ENCODE measurements around the gene TEAD1.

DNA sequence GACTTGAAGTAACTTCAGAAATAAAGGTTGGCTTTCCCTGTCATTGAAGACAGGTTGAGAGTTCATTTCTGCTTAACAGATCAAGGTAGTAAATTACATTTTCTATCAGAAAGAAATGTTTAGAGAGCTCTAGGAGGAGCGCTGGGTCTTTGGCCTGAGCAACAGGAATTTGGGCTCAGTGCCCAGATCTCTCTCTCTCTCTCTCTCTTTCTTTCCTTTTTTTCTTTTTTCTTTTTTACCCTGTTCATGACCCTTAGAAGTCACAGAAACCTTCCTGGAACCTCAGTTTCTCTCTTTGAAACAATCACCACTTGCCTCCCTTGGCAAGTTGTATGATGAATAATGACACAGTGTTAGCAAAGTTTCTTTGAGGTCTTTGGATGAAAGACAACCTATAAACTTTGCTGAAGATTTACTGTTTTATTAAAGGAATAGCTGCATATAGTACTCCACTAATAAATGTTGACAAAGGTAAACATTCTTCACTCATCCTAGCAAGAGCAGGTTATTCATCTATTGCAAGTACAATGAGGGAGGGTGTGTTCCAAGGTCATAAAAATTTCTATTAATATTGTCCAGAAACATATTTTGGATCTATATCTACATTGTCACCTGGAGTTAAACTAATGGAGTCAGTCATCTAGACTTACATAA lies 299.4 kb downstream of the TEAD1 start:
- TF ChIP-seq, protein P1, sequence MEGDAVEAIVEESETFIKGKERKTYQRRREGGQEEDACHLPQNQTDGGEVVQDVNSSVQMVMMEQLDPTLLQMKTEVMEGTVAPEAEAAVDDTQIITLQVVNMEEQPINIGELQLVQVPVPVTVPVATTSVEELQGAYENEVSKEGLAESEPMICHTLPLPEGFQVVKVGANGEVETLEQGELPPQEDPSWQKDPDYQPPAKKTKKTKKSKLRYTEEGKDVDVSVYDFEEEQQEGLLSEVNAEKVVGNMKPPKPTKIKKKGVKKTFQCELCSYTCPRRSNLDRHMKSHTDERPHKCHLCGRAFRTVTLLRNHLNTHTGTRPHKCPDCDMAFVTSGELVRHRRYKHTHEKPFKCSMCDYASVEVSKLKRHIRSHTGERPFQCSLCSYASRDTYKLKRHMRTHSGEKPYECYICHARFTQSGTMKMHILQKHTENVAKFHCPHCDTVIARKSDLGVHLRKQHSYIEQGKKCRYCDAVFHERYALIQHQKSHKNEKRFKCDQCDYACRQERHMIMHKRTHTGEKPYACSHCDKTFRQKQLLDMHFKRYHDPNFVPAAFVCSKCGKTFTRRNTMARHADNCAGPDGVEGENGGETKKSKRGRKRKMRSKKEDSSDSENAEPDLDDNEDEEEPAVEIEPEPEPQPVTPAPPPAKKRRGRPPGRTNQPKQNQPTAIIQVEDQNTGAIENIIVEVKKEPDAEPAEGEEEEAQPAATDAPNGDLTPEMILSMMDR (IDR thresholded peaks at IDR 0.05; ENCODE audit: insufficient read depth, low read length): no peak
- no peak for TF ChIP-seq SPI1 (IDR thresholded peaks at IDR 0.05; ENCODE audit: borderline replicate concordance, low read depth)
- TF ChIP-seq POLR2AphosphoS5 (IDR thresholded peaks at IDR 0.05; ENCODE audit: low read depth): no peak
- TF ChIP-seq, protein P2, sequence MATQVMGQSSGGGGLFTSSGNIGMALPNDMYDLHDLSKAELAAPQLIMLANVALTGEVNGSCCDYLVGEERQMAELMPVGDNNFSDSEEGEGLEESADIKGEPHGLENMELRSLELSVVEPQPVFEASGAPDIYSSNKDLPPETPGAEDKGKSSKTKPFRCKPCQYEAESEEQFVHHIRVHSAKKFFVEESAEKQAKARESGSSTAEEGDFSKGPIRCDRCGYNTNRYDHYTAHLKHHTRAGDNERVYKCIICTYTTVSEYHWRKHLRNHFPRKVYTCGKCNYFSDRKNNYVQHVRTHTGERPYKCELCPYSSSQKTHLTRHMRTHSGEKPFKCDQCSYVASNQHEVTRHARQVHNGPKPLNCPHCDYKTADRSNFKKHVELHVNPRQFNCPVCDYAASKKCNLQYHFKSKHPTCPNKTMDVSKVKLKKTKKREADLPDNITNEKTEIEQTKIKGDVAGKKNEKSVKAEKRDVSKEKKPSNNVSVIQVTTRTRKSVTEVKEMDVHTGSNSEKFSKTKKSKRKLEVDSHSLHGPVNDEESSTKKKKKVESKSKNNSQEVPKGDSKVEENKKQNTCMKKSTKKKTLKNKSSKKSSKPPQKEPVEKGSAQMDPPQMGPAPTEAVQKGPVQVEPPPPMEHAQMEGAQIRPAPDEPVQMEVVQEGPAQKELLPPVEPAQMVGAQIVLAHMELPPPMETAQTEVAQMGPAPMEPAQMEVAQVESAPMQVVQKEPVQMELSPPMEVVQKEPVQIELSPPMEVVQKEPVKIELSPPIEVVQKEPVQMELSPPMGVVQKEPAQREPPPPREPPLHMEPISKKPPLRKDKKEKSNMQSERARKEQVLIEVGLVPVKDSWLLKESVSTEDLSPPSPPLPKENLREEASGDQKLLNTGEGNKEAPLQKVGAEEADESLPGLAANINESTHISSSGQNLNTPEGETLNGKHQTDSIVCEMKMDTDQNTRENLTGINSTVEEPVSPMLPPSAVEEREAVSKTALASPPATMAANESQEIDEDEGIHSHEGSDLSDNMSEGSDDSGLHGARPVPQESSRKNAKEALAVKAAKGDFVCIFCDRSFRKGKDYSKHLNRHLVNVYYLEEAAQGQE (IDR thresholded peaks at IDR 0.05; ENCODE audit: insufficient replicate concordance, low read depth): no peak
